ENCODE results near the gene RUNX3. TPM values are rescaled to one million over a fixed set of nuclear protein-coding genes. Genes with fewer than 3 reads are reported as not detected.

Gene RUNX3
- polyA plus RNA-seq, 4 donors = 1.1 to 5.4 (median 3.6) TPM

DNA sequence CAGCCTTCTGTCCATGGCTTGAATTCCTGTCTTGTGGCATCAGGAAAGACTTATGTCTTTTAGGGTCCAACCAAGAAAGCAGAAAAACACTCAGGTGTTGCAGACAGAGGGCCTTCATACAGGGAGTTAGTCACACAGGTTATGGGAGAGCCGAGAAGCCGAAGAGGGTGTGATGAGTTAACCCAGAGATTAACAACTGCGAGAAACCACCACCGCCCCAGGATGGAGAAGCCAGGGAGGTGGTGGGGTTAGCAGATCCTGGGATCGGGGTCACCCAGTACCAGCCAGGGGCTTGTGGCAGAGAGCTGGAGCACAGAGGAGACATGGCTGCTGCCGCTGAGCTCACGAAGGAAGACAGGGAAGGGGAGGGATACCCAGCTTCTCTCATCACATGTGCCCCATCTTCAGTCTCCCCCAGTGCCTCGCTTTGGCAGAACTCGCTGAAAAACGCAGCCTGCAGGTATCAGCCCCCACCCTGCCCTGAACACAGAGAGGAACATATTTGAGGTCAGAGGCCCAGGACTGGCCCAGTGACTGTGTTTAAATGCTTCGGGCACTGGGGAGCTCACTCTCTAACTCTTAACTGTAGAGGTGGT lies 58.7 kb downstream of the RUNX3 start:
- FAIRE-seq (no peak), DNase-seq (no peak)
- Histone ChIP-seq H3K27ac (ENCODE audit: low read depth in 1 of 3, low read length in 2 of 3) (no peak overlapping the region), H3K36me3 (ENCODE audit: control insufficient read depth in 3 of 3, insufficient read depth in 2 of 3, low read depth in 1 of 3, low read length in 3 of 3) (no peaks in the 10 kb centered on the region), H3K4me1 (ENCODE audit: control insufficient read depth in 3 of 3, insufficient read depth in 2 of 3, low read depth in 1 of 3, low read length in 2 of 3) (peaks cover 0 to 8% (median 0%) of the 10 kb centered on the region in 3 donors), H3K9me3 (ENCODE audit: control insufficient read depth in 2 of 2, insufficient read depth in 1 of 2, low read depth in 1 of 2, low read length in 1 of 2) (no peaks in the 10 kb centered on the region), H3K4me3 (ENCODE audit: low read depth in 1 of 3, low read length in 3 of 3) (no peak overlapping the region), H3K27me3 (ENCODE audit: control insufficient read depth in 3 of 3, insufficient read depth in 3 of 3, low read length in 3 of 3) (no peaks in the 10 kb centered on the region)
- WGBS, 3 donors = 85 to 91% (median 87%) methylated on average over 11 of the region's 11 CpGs

- no peaks in the 10 kb centered on the region for H3K36me3 ChIP-seq (ENCODE audit: control insufficient read depth in 3 of 3, insufficient read depth in 2 of 3, low read depth in 1 of 3, low read length in 3 of 3)
- no peaks in the 10 kb centered on the region for H3K9me3 ChIP-seq (ENCODE audit: control insufficient read depth in 2 of 2, insufficient read depth in 1 of 2, low read depth in 1 of 2, low read length in 1 of 2)
- no peak for DNase-seq
- no peak overlapping the region for H3K4me3 ChIP-seq (ENCODE audit: low read depth in 1 of 3, low read length in 3 of 3)
- peaks cover 0 to 15% (median 0%) of the 10 kb centered on the region in 3 donors for H3K4me1 ChIP-seq (ENCODE audit: control insufficient read depth in 3 of 3, insufficient read depth in 2 of 3, low read depth in 1 of 3, low read length in 2 of 3)
- H3K27ac ChIP-seq (ENCODE audit: low read depth in 1 of 3, low read length in 2 of 3) = no peak overlapping the region
- H3K27me3 ChIP-seq (ENCODE audit: control insufficient read depth in 3 of 3, insufficient read depth in 3 of 3, low read length in 3 of 3) = no peaks in the 10 kb centered on the region
- 52 to 76% (median 69%) methylated on average over 20 of the region's 20 CpGs for WGBS, 3 donors
- no peak for FAIRE-seq
Measured at GRCh38 chr1:24870551-24871195, 59.4 kb downstream of the RUNX3 start.

- Histone ChIP-seq H3K36me3 (ENCODE audit: control insufficient read depth in 3 of 3, insufficient read depth in 2 of 3, low read depth in 1 of 3, low read length in 3 of 3) (no peaks in the 10 kb centered on the region), H3K4me1 (ENCODE audit: control insufficient read depth in 3 of 3, insufficient read depth in 2 of 3, low read depth in 1 of 3, low read length in 2 of 3) (peaks cover 0 to 35% (median 0%) of the 10 kb centered on the region in 3 donors), H3K4me3 (ENCODE audit: low read depth in 1 of 3, low read length in 3 of 3) (no peak overlapping the region), H3K27me3 (ENCODE audit: control insufficient read depth in 3 of 3, insufficient read depth in 3 of 3, low read length in 3 of 3) (no peaks in the 10 kb centered on the region), H3K9me3 (ENCODE audit: control insufficient read depth in 2 of 2, insufficient read depth in 1 of 2, low read depth in 1 of 2, low read length in 1 of 2) (no peaks in the 10 kb centered on the region), H3K27ac (ENCODE audit: low read depth in 1 of 3, low read length in 2 of 3) (no peak overlapping the region)
- DNase-seq (no peak), FAIRE-seq (no peak)
- WGBS, 3 donors = 85 to 93% (median 89%) methylated on average over 22 of the region's 22 CpGs
Measured at GRCh38 chr1:24868016-24868875, 61.8 kb downstream of the RUNX3 start.

GRCh38 chr1:24867084-24867870 lies 62.8 kb downstream of the RUNX3 start:
- H3K27ac ChIP-seq (ENCODE audit: low read depth in 1 of 3, low read length in 2 of 3) = no peak overlapping the region
- no peaks in the 10 kb centered on the region for H3K27me3 ChIP-seq (ENCODE audit: control insufficient read depth in 3 of 3, insufficient read depth in 3 of 3, low read length in 3 of 3)
- DNase-seq (no peak), FAIRE-seq (no peak)
- no peak overlapping the region for H3K4me3 ChIP-seq (ENCODE audit: low read depth in 1 of 3, low read length in 3 of 3)
- H3K36me3 ChIP-seq (ENCODE audit: control insufficient read depth in 3 of 3, insufficient read depth in 2 of 3, low read depth in 1 of 3, low read length in 3 of 3) = no peaks in the 10 kb centered on the region
- H3K9me3 ChIP-seq (ENCODE audit: control insufficient read depth in 2 of 2, insufficient read depth in 1 of 2, low read depth in 1 of 2, low read length in 1 of 2) = no peaks in the 10 kb centered on the region
- peaks cover 0 to 45% (median 2%) of the 10 kb centered on the region in 3 donors for H3K4me1 ChIP-seq (ENCODE audit: control insufficient read depth in 3 of 3, insufficient read depth in 2 of 3, low read depth in 1 of 3, low read length in 2 of 3)
- WGBS, 3 donors = 69 to 92% (median 81%) methylated on average over 17 to 18 of the region's 18 CpGs

DNA sequence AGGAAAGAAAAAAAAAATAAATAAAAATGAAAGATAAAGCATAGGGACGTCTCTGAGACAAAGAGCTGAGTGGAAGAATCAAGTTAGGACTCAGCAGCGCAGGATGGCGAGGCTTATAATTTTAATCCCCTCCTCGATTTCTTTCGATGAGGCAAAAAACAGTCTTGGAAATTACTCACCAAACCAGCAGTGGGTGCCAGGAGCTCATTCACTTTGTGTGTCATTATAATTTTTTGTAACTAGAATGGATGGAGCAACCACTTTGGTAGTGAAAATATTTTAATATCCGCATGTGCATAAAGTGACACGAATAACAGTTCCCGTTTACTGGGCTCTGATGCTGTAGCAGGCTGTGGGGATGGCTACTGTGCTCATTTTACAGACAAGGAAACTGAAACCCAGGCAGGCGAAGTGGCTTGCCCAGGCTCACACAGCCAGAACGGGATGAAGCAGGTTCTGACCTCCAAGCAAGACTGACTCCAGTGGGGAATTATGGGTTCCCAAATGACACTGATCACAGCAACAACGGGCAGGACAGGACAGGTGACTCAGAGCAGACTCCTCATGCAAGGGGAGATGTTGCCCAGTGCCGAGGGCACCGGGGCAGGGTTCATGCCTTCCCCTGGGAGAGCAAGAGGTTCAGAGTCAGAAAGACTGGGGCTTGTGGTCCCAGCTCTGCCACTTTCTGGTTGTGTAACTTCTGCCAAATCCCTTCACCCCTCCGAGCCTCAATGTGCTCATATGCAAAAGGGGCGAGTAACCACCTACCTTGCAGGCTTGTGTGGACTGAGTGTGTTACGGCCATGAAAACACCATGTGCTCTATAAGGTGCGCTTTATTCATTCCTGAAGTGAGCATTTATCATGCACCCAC lies 63.6 kb downstream of the RUNX3 start:
- no peak for FAIRE-seq
- H3K4me1 ChIP-seq (ENCODE audit: control insufficient read depth in 3 of 3, insufficient read depth in 2 of 3, low read depth in 1 of 3, low read length in 2 of 3) = peaks cover 0 to 53% (median 2%) of the 10 kb centered on the region in 3 donors
- 66 to 79% (median 75%) methylated on average over 17 of the region's 17 CpGs for WGBS, 3 donors

GRCh38 chr1:24865587-24865986 lies 64.5 kb downstream of the RUNX3 start:
- H3K27ac ChIP-seq (ENCODE audit: low read depth in 1 of 3, low read length in 2 of 3) = peak overlapping the region in 1 of 3 donors; percentile 79
- DNase-seq (no peak), FAIRE-seq (no peak)
- no peaks in the 10 kb centered on the region for H3K36me3 ChIP-seq (ENCODE audit: control insufficient read depth in 3 of 3, insufficient read depth in 2 of 3, low read depth in 1 of 3, low read length in 3 of 3)
- WGBS, 3 donors = 84 to 93% (median 89%) methylated on average over 3 of the region's 3 CpGs
- H3K4me1 ChIP-seq (ENCODE audit: control insufficient read depth in 3 of 3, insufficient read depth in 2 of 3, low read depth in 1 of 3, low read length in 2 of 3) = peaks cover 0 to 61% (median 2%) of the 10 kb centered on the region in 3 donors
- H3K9me3 ChIP-seq (ENCODE audit: control insufficient read depth in 2 of 2, insufficient read depth in 1 of 2, low read depth in 1 of 2, low read length in 1 of 2) = no peaks in the 10 kb centered on the region
- H3K4me3 ChIP-seq (ENCODE audit: low read depth in 1 of 3, low read length in 3 of 3) = no peak overlapping the region
- no peaks in the 10 kb centered on the region for H3K27me3 ChIP-seq (ENCODE audit: control insufficient read depth in 3 of 3, insufficient read depth in 3 of 3, low read length in 3 of 3)

More for the DNA sequence above, 63.6 kb downstream of the RUNX3 start:
- no peaks in the 10 kb centered on the region for H3K9me3 ChIP-seq (ENCODE audit: control insufficient read depth in 2 of 2, insufficient read depth in 1 of 2, low read depth in 1 of 2, low read length in 1 of 2)
- no peak for DNase-seq
- no peaks in the 10 kb centered on the region for H3K36me3 ChIP-seq (ENCODE audit: control insufficient read depth in 3 of 3, insufficient read depth in 2 of 3, low read depth in 1 of 3, low read length in 3 of 3)
- H3K4me3 ChIP-seq (ENCODE audit: low read depth in 1 of 3, low read length in 3 of 3) = no peak overlapping the region
- no peaks in the 10 kb centered on the region for H3K27me3 ChIP-seq (ENCODE audit: control insufficient read depth in 3 of 3, insufficient read depth in 3 of 3, low read length in 3 of 3)
- no peak overlapping the region for H3K27ac ChIP-seq (ENCODE audit: low read depth in 1 of 3, low read length in 2 of 3)

GRCh38 chr1:24865168-24865567 lies 64.9 kb downstream of the RUNX3 start:
- H3K36me3 ChIP-seq (ENCODE audit: control insufficient read depth in 3 of 3, insufficient read depth in 2 of 3, low read depth in 1 of 3, low read length in 3 of 3) = no peaks in the 10 kb centered on the region
- H3K4me3 ChIP-seq (ENCODE audit: low read depth in 1 of 3, low read length in 3 of 3) = no peak overlapping the region
- peak overlapping the region in 1 of 3 donors; percentile 79 for H3K27ac ChIP-seq (ENCODE audit: low read depth in 1 of 3, low read length in 2 of 3)
- FAIRE-seq (no peak), DNase-seq (no peak)
- H3K27me3 ChIP-seq (ENCODE audit: control insufficient read depth in 3 of 3, insufficient read depth in 3 of 3, low read length in 3 of 3) = no peaks in the 10 kb centered on the region
- no peaks in the 10 kb centered on the region for H3K9me3 ChIP-seq (ENCODE audit: control insufficient read depth in 2 of 2, insufficient read depth in 1 of 2, low read depth in 1 of 2, low read length in 1 of 2)
- WGBS, 3 donors = 53 to 73% (median 67%) methylated on average over 7 of the region's 7 CpGs
- H3K4me1 ChIP-seq (ENCODE audit: control insufficient read depth in 3 of 3, insufficient read depth in 2 of 3, low read depth in 1 of 3, low read length in 2 of 3) = peaks cover 0 to 62% (median 2%) of the 10 kb centered on the region in 3 donors

Data from small intestine (tissue), 7 donors.